NCI-H1436 (cell line): ENCODE results near the gene PGC.
"Not testable (repeated sequence)": the region's sequence is repeated elsewhere in the genome, so short reads cannot be mapped to it uniquely, and the experiment has no call there.

ENCODE experiments used
- DNase-seq: peaks from one replicate; lab custom pipeline; 2025; lab: John Stamatoyannopoulos, UW

Gene PGC

DNA sequence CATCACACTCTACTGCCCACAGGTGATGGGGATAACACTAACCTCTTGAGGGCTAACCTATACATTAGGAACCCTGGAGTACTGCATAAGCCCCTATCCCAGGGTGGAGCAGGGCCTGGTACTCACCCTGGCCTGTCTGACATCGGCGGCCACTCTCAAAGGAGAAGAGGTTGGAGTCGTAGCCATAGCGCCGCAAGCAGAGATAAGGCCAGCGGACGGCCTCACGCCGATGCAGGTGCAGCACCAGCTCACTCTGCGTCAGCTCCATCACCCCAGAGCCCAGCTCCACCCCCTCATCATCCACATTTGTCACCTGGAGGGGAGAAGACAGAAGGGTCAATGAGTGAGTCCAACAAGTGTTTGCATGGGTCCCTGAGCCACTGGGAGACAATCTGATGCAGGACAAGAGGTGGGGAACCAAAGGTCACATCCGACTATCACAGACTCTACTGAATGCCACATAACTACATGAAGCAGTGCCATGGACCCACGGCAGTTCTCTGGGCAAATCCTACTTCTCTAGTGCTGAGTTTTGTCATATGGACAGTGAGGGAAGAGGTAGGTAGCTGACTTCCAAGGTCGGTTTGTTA is 28.2 kb upstream of the PGC start:
- no peak for DNase-seq

DNA sequence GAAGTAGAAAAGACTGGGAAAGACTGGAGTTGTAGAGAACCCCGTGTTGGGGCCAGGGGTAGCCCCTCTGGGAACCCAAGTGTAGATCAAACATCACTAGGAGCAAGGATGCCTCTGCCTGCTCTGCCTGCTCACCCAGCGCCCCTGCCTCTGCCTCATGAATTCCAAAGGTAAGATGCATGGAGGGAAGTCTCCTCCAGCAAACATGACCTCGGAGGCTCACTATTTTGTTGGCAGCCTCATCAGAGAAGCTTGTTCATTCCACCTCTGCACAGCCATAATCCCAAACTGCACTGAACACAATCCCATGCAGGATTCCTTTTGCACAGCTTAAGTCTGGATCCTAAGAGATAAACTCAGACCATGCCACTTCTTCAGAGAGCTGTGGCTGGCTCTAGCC is 27.6 kb upstream of the PGC start:
- no peak for DNase-seq

DNA sequence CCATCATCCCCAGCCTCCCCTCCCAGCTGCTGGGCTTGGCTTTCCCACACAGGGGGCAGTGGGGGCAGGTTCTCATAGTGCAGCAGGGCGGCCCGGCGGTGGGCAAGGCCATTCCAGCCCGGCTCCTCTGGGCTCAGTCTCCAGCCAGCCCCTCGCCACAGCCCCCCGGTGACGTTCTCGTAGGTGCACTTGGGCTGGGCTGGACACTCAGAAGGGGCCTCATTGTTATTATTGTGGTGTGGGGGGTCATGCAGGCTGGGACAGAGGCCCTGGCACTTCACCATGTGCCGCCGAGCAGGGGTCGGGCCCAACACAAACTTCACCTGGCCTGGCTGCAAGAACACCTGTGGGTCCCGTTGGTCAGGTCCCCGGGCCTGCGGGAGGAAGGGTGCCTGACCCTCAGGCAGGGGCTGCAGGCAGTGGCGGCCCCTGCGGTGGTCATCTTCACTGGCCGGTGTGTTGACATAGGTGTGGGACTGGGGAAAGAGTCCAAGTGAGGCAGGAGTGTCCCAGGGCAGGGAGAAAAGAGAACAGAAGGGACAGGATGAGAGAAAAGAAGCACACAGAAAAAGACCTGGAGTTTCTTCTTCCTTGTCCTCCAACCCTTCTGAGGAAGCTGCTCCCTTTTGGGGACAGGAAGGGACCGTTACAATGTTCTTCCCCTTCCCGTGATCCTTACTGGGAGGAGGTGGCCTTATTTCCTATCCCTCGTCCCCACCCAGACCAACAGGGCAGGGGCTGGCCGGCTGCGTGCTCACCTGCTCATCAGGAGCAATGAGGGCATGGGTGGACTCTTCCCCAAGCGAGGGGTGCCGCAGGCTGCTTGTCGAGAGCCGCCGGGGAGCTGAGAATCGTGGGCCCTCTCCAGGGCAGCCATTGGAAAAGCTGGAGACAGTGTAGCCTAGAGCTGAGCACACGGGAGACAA is 24.1 kb upstream of the PGC start:
- DNase-seq, result no peak

DNA sequence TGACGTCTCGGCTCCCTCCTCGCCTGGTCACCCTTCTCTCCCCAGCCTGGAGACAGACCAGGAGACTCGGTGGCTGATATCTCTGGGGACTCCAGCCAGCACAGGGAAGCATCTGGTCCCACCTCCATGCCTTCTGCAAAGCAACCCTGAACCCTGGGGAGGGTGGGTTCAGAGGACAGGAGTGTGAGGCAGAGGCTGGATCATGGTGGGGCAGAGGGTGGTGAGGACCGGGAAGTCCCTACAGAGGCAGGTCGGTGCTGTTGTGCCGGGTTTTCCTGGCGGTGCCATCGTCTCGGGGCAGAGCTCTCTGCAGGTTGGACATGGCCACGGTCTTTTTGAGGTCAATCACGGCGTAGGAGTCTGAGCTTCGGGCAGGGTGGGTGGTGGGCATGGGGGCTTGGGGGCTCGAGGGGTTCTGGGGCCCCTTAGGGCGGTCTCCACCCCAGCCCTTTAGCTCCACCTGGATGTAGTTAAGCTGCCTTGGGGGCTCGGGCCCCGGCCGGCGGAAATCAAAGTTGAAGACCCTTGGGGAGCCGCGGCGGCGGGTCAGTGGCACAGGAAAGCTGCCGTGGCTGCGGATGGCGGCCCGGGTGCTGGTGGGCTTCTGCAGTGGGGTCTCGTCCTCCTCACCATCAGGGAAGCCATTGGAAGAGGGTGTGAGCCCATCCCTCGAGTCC is 23.3 kb upstream of the PGC start:
- DNase-seq, result no peak

DNA sequence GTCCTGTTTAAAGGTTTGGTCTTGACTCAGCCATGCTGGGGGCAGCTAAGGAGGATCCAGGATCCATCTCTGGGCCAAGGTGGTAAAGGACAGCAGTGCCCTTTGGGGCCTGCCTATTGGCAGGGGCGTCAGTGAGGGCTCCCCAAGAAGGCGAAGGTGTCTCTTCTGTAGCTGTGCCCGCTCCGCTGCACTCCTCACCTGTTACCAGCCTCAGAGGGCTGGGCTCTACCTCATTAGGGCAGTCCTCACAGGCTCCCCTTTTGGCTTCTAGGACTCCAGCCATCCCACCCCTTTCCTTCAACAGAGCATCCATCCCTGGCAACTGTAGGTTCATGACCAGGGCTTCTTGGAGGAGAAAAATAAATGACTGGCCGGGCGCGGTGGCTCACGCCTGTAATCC is 22.2 kb upstream of the PGC start:
- DNase-seq, result no peak

DNA sequence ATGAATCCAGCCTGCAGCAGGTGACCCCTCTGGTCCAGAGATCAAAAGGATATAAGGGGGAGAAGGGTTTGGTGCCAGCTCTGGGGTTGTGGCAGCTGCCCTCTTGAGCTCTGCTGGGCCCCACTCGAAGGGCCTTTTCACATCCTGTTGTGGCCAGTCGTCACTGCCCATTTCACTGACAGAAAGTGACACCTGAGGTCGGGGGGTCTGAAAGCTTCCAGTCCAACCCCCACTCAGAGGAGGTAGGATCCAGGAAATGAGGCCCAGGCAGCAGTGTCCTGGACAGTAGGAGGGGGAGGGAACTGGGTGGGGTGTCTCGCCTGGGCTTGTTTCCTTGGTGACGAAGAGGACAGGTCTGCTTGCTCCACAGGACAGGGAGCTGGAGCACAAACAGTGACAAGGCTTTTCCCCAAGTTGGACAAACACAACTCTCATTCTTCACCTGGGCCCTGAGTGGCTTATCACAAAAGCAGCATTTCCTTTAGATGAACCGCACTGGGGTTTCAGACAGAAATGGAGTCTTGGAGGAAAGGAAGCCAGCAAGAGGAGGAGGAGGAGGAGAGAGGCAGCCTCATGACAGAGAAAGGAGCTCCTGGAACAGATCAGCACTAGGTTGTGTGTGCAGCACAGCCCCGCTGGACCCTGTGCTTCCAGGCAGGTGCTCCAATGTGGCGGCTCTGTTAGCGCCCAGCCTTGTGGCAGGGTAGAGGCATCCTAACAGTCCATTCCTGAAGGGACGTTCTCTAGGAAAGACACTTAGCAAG is 21.5 kb upstream of the PGC start:
- no peak for DNase-seq

DNA sequence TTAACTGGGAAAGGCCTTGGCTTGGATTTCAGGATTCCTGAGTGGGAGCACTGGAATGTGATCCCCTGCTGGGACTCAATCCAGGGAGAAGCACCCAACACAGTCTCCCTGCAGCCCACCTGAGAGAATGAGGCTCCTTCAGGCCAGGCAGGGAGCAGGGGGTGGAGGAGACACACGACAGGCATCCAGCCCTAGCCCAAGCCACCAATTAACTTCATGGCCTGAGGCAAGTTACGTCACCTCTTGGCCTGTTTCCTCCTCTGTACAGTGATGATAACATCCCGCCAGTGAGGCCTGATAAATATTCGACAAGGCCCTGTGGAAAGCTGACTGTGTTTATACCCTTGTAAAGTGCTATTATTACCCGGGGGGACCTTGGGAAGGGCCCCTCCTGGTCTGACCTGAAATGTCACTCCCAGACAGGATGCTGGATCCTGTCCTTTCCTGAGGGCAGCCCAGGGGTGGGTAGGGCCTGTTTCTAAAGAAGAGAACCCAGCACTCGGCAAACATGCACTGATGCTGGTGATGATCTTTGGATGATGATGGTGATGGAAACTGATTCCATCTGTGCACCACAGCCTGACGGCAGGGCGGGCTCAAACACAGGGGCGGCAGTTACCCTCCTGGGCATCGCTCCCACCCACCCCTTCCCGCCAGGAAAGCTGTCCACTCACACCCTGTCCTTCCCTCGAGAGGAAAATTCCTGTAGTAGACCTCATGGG is 20.1 kb upstream of the PGC start:
- no peak for DNase-seq

DNA sequence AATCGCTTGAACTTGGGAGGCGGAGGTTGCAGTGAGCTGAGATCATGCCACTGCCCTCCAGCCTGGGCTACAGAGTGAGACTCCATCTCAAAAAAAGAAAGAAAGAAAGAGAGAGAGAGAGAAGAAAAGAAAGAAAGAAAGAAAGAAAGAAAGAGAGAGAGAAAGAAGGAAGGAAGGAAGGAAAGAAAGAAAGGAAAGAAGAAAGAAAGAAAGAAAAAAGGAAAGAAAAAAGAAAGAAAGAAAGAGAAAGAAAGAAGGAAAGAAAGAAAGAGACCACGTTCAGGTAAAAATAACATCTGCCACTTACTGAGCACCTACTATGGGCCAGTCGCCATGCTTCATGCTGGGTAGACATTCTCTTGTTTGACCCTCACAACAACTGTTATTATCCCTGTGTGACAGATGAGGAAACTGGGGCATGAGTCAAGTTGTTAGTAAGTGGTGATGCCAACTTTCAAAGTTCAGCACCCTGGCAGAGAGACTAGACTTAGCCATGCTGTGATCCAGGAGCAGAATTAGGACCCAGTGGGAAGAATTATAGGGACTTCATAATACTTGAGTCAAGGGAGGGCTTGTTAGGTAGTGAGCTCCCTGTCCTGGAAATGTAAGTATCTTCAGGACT is 19.0 kb upstream of the PGC start:
- not testable (repeated sequence) for DNase-seq

DNA sequence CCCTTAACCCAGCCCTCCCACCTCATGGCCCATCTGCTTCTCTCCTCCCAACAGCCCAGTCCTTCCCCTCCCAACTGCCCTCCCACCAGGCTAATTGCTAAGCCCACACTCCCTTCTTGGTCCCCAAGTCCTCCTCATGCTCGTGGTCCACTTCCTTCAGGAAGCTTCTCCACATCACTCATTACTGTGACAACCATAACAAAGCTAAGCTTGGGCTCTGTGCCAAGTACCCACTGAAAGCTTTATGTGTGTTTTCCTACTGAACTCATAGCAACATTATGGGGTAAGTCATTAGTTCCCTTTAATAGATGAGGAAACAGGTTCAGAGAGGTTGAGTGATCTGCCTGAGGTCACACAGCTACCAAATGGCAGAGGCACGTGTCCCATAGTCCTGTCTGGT is 16.3 kb upstream of the PGC start:
- no peak for DNase-seq

DNA sequence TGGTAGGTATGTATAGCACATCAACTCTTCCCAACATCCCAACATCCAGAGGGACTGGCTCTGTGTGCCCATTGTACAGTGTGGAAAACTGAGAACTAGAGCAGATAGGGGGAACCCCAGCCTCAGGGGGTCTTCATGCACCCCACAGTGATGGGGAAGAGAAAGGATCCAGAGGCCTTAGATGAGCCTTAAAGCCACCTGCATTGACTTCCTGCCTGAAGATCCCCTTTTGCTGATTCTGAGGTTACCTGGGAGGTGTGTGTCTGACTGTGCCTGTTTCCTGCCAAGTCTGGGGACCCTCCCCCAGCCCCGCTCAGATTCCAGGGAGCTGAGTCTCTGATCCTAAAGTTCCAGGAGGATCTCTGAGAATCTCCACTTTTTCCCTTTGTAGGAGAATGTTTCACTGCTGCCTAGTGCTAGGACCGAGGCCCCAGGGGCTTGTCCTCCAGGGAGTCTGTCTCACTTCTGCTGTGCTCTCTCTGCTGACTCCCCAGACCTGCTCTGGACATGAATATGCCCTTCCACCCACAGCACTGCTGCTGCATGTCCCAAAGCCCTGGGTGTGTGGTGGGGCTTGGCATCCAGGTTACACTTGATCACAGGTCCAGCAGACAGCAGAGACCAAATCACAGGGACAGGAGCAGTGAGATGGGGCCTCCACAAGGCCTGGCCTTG is 12.8 kb upstream of the PGC start:
- DNase-seq, result no peak

DNA sequence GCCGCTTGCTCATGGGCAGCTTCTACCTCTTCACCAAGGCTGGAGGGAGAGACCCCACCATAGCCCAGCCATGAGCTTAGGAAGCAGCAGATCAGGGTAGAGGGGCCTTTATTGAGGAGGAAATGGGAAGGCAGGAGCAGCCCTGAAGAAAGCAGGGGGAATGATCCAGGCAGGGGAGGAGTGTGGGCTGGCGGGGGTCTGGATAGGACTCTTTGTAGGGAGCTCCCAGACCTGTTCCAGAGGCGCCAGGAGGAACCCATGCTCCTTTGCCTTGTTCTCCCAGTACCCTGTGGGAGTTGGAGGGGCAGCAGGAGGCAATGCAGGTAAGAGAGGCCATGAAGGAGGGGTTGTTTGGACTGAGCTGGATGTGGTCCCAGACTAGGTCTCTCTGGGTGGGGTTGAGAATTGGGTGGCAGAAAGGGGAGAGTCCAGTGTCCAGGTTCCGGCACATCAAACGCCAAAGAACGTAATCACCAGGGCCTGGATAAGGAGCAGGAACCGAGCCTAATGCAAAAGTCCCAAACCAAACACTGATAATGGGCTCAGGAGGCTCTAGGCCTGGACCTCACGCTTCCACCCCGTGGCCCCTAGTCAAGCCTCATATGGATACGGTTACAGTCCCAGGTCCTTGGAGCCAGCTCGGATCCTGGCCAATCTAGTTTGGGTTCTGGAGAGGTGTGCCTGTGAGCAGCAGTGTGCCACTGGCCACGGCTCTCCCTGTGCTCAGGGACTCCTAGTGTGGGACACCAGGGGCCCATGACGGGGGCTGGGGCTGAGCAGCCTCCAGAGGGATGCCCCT is 12.1 kb upstream of the PGC start:
- DNase-seq, result no peak

DNA sequence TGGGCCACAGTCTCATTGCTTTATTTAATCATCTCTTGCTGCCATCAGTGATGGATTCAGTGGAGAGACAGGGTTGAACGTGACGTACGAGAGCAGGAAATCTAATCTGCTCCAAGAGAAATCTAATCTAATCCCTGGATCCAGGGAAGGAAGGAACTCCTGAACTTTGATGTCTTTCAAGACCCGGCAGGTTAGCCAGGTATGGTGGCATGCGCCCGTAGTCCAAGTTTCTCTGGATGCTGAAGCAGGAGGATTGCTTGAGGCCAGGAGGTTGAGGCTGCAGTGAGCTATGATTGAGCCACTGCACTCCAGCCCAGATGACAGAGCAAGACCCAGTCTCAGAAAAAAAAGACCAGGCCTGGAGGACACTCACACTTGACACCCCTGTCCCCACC is 11.4 kb upstream of the PGC start:
- no peak for DNase-seq

DNA sequence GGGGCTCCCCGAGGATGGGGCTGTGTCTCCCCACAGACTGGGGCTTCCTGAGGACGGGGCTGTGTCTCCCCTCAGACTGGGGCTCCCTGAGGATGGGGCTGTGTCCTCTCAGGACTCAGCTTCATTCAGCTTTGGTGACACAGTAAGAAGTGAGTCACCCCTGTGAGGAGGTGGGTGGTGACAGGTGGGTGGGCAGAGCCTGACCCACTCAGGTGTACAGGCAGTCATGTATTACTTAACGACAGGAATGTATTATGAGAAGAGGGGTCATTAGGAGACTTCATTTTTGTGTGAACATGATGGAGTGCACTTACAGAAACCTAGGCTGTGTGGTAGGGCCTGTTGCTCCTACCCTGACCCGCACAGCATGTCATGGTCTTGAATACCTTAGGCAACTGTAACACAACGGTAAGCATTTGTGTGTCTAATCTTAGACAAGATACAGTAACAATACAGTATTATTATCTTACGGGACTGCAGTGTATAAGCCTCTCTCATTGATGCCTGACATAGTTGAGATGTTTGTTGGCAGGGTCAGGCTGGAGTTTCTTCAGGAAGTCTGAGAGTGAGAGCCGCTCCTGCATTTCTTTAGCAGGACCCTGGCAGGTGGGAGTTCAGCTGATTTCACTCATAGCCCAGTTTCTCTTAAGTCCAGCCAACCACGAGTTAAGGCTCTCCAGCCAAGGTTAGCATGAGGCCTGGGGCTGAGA is 10.9 kb upstream of the PGC start:
- no peak for DNase-seq

DNA sequence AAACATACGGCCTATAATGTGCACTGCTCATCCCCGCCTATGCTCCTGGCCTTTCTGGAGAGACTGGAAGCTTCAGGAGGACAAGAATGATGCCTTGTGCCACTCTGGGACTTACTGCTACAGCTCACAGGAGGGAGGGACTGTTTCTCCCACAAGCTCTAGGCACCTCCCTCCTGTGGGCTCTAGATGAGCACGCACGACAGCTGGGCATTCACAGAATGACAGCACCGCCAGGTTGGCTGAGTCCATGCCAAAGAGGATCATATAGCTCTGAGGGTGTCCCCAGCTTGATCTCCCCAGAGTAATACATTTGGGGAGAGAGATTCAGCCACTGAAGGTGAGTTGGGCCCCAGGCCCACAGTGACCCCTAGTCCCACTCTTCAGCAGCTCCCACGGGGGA is 10.1 kb upstream of the PGC start:
- DNase-seq, result no peak

DNA sequence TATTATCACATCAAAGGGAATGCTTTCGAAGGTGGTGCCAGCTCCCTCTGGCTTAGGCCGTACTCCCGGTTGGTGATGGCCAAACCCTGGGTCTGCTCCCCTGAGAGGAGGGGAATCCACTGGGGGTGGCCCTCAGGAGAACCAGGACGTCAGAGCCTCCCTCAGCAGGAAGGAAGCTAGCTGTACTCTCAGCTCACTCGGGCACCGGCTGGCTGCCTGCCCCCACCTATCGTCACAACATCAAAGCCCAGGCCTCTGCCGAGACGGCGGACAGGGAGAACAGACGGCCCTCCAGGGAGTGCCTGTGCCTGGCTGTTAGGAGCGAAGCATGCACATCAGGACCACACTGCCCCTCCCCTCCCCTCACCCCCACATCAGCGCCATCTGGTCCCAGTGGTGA is 9.2 kb upstream of the PGC start:
- DNase-seq, result no peak

DNA sequence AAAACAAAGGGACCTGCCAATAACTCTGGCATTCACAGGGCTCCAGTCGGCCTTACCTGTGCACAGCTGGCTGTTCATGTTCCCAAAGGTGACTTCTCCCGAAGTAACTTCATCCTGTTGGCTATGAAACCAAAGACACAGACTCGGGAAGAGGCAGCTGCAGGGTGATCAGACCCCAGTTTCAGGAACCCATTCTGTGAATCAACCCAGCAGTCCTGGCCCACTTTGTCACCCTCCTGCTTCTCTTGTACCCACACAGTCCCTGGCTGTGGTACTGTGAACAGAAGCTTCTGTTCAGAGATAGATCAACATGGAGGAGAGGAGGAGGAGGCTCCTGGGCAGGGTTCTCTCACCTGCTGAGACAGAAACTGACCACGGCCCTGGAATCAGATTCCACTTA is 8.7 kb upstream of the PGC start:
- DNase-seq, result no peak

DNA sequence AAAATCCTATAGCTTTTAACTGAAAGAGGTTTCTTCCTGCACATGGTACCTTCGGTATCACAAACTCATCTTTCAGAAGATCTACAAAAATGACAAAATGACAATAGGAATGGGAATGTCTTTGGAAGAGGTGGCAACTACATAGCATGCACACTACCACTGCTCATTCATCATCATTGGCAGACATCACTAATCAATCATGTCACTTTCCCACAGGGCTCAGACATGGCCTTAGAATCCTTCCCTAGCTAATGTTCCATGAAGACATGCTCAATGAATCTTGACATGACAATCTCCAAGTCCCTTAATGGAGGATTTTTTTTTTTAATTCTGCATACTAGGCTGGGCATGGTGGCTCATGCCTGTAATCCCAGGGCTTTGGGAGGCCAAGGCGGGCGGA is 3.2 kb upstream of the PGC start:
- no peak for DNase-seq

DNA sequence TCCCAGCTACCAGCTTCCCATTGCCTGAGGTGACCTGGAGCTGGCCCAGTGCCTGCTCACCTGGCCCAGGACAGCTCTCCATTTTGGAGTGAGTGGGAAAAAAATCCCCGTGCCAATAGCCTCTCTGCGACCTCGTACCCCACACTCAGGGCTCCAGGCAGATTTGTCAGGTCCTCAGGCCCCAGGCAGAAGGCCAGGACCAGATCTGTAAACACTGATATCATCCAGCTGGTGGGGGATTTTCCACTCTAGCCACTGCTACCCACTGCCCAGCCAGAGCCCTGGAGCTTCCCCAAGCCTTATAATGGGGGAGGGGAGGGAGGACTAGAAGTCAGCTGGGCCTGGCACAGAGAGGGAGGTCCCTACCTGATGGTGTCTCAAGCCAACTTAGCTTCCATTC is 1.3 kb upstream of the PGC start:
- DNase-seq, result no peak

DNA sequence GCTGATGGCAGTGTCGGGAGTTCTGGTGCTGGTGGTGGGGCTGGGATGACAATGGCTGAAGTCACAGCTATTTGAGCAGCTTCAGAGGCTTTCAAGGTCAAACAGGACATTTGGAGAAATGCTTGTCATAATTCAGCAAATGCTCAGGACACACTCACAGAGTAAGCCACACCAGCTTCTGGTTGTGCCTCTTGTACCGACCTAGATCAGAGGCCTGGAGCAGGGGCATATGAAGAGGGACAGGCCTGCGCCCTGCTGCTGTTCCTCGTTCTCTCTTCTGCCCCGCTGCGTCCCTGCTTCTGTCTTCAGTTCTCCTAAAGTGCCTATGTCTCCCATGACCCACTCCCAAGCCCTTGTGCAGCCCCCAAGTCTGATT is 893 bp upstream of the PGC start:
- DNase-seq, result no peak
